DMS79 treated with DMSO at 0.1 percent for 48 hours (cell line): ENCODE data around the gene ANGEL2.
"Not testable (repeated sequence)": the region's sequence is repeated elsewhere in the genome, so short reads cannot be mapped to it uniquely, and the experiment has no call there.

ENCODE experiments used
- DNase-seq: peaks from one replicate; lab custom pipeline; 2025; lab: John Stamatoyannopoulos, UW

The ANGEL2 gene, protein sequence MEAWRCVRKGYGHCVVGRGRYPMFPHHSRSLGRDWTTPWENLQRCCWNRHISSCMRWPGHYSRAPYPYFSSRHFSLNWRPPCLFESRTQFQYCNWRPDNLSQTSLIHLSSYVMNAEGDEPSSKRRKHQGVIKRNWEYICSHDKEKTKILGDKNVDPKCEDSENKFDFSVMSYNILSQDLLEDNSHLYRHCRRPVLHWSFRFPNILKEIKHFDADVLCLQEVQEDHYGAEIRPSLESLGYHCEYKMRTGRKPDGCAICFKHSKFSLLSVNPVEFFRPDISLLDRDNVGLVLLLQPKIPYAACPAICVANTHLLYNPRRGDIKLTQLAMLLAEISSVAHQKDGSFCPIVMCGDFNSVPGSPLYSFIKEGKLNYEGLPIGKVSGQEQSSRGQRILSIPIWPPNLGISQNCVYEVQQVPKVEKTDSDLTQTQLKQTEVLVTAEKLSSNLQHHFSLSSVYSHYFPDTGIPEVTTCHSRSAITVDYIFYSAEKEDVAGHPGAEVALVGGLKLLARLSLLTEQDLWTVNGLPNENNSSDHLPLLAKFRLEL

DNA sequence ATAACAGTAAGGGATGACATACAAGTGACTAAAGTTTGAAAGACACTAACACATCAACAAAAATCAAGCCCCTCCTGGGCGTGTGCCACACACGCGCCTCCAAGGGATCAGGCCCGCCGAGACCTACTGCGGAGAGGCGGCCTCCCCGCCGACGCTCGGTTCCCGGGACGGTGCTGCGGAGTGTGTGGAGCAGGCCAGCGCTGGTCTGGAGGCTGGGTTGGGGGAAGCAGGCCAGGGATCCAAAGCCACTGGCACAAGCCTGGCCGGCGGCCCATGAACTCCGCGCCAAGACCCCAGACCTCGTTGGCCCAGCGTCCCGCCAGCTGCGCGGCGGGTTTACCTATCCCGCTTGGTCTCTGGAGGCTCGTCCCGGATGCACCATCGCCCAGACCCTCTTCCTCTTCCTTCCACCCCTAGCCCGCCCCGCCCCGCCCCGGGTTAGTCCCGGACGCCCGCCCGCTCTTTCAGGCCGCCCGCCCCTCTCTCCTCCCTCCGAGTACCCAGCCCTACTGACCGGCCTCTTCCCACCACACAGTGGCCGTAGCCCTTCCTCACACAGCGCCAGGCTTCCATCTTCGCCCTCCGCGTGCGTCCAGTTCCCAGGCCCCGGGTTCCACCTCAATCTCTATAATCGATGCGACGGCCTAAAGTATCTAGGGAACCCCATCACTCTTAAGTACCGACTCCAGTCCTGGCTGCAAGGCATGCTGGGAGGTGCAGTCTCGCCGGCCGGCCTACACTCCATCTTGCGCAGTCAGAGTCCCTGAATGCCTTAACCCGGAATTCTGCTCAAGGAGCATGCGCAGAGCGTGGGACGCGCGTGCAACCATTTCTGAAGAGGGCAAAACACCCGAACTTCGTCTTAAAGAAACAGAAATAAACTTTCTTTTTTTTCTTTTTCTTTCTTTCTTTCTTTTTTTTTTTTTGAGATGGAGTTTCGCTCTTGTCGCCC is at the start of gene ANGEL2:
TSS of gene ANGEL2 (minus strand) at position 769 of the 952 bp plus-strand sequence. CDS start at position 573, 196 bp downstream.
- peak; percentile 95 for DNase-seq

- DNase-seq = no peak
Observed at GRCh38 chr1:213061263-213061662, 45.6 kb upstream of the ANGEL2 start.

GRCh38 chr1:213060836-213061235 is 45.2 kb upstream of the ANGEL2 start:
- DNase-seq = no peak

GRCh38 chr1:213057264-213058059 is 41.8 kb upstream of the ANGEL2 start:
- DNase-seq = no peak

DNA sequence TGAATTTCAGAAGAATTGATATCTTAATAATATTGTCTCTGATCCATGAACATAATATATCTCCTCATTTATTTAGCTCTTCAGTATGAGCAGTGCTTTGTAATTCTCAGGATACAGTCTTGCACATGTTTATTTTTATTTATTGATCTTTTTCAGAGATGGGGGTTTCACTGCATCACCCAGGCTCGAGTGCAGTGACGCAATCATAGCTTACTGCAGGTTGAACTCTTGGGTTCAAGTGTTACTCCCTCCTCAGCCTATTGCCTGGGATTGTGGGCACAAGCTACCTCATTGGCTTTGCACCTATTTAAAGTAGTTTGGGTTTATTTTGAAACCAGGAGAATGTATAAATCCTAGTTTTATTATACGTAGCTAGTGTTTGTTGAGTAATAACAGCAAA is 40.1 kb upstream of the ANGEL2 start:
- no peak for DNase-seq

GRCh38 chr1:213054733-213055591 is 39.3 kb upstream of the ANGEL2 start:
- no peak for DNase-seq

DNA sequence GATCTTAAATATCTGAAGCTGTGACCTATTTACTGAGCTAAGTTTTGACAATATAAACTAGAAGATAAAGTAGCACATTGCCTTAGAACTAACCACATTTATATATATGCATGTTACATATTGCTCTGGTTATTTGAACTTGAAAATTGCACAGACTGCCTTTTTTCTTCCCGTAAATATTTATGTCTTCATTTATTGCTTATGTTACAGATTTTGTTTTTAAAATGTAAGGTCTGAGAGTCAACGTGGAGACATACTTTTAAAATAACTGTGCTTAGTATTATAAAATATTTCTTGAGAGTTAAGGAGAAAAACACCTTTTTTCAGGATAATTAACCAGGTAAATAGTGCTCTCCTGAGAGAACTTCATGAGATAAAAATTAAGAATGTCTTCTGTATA is 38.5 kb upstream of the ANGEL2 start:
- DNase-seq = no peak

DNA sequence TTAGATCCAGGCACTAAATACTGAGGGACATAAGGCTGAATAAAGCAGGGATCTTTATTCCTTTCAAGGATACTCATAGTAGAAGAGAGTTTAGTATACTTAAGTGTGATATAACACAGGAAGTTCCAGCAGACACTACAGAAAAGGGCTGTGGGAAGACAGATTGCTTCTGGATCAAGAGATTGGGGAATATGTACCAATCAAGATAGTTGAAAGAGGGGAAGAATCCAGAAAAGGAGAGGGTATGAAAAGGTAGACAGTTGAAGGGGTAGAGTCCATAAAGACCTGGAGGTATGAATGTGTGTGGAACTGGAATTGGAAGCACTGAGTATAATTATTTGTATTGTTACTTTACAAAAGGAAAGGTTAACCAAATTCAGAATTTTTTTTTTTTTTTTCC is 37.8 kb upstream of the ANGEL2 start:
- no peak for DNase-seq

DNA sequence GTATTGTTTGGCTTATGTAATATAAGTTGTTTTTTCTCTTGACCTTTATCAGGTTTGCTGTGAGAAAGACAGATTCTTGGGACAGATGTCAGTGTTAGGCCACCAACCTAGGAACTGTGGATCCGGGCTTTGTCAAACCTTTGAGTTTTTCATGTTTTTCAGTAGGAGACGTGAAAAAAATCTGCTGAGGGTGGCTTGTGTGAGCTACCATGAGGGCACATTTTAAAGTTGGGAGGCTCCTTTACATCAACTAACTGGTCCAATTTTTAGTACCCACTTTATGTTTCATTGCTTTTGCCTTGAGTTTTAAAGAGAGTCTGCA is 36.2 kb upstream of the ANGEL2 start:
- no peak for DNase-seq

GRCh38 chr1:213051127-213051880 is 35.6 kb upstream of the ANGEL2 start, which contains the start of gene RPS6KC1:
TSS of gene RPS6KC1 (plus strand) at chr1:213051241. CDS start at chr1:213051405, 164 bp downstream.
- DNase-seq = peak; percentile 81

DNA sequence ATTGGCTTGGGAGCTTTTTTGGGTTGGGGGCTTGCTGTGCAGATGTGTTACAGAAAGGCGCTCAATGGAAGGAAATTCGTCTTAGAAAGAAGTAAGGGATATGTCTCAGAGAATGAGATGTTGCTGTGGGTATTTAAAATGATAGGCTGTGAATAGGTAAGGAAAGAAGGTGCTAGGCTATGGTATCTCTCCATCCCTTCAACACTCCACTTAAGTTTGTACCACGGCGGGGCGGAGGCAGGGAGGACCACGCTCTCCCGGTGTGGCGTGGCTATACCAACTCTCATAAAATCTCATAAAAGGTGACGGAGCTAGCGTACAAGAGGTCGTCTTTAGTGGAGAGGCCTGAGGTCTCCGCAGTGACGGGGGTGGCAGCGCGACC is 35.1 kb upstream of the ANGEL2 start:
- no peak for DNase-seq

GRCh38 chr1:213049232-213049631 is 33.6 kb upstream of the ANGEL2 start:
- no peak for DNase-seq

DNA sequence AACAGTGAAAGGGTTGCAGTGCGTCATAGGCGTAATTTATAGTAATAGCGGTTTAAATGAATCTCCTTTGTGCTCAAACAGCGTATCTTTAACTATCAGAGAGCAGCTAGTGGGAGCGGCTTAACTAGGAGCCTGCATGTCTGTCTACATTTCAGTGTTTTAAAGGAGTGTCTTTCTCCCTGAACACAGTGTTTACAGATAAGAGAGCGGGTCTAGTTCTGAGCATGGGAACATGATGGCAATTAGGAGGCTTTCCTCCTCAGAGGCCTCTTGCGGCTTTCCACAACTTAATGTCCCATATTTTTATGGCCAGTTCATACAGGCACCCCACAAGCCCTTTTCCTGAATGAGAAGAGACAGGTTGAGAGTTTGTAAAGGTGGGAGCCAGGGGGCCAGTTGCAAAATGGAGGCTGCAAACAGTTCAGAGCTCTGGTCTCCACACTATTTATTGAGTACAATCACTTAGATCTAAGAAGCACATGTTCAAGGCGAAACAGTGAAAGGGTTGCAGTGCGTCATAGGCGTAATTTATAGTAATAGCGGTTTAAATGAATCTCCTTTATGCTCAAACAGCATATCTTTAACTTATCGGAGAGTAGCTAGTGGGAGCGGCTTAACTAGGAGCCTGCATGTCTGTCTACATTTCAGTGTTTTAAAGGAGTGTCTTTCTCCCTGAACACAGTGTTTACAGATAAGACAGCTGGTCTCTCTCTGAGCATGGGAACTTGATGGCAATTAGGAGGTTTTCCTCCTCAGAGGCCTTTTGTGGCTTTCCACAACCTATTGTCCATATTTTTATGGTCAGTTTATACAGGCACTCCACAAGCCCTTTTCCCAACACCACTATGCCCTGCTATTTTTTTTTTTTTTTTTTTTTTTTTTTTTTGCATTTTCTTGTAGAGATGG is 29.9 kb upstream of the ANGEL2 start:
- not testable (repeated sequence) for DNase-seq

DNA sequence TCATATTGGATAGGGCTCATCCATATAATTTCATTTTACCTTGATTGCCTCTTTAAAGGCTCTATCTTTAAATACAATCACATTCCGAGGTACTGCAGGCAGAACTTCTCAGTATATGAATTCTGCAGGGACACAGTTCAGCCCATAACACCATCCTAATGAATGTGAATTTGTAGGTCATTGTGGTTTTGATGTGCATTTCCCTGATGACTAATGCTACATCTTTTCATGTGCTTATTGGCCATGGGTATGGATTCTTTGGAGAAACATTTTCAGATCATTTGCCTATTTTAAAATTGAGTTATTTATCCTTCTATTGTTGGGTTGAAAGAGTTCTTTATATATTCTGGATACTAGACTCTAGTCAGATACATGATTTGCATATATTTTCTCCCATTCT is 25.8 kb upstream of the ANGEL2 start:
- DNase-seq = no peak

- DNase-seq = no peak
Observed at GRCh38 chr1:213035573-213035972, 19.9 kb upstream of the ANGEL2 start.

GRCh38 chr1:213034713-213035112 is 19.0 kb upstream of the ANGEL2 start:
- no peak for DNase-seq

DNA sequence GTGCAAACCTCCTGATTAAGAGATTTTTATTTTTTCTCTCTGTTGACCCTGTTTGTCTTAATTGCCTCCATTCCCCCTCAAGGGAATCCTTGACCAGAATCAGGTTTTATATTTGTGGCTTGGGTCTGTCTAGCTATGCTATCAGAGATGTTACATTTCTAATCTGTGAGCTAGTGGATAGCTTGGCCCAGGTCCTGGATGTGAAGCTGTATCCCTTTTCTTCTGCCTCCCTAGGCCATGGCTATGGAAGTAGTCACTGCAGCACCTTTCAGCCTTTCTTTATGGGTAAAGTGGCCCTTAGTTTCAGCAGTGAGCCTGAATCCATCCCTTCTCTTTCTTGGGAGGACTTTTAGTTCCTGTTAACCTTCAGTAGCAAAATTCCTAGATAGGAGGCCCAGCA is 17.0 kb upstream of the ANGEL2 start:
- DNase-seq = no peak

DNA sequence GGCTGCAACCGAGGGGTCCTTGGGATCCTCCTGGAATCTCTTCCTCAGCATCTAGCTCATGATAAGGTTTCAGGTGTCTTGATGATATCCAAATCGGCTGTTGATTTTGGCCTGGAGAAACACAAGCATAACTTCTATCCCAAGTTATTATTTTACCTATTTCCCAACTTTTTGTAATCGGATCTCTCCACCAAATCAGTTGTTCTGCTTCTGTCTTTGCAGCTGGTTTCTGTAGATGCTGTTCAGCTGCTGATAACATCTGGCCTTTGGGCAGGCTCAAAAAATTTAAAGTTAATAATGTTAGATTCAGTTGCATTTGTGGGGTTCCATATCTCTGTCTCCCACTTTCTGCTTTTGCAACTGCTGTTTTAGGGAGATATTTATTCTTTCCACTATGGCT is 11.4 kb upstream of the ANGEL2 start:
- not testable (repeated sequence) for DNase-seq

DNA sequence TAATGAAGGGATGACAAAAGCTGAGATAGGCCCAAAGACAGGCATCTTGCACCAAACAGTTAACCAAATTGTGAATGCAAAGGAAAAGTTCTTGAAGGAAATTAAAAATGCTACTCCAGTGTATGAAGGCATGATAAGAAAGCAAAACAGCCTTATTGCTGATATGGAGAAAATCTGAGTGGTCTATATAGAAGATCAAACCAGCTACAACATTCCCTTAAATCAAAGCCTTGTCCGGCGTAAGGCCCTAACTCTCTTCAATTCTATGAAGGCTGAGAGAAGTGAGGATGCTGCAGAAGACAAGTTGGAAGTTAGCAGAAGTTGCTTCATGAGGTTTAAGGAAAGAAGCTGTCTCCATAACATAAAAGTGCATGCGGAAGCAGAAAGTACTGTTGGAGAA is 4.3 kb upstream of the ANGEL2 start:
- no peak for DNase-seq
